ENCODE data around the gene COL6A1.
A peak's percentile ranks its signal among the peaks of the same experiment; 100 is the strongest.
"Not testable (repeated sequence)": the region's sequence is repeated elsewhere in the genome, so short reads cannot be mapped to it uniquely, and the experiment has no call there.

COL6A1 gene

DNA sequence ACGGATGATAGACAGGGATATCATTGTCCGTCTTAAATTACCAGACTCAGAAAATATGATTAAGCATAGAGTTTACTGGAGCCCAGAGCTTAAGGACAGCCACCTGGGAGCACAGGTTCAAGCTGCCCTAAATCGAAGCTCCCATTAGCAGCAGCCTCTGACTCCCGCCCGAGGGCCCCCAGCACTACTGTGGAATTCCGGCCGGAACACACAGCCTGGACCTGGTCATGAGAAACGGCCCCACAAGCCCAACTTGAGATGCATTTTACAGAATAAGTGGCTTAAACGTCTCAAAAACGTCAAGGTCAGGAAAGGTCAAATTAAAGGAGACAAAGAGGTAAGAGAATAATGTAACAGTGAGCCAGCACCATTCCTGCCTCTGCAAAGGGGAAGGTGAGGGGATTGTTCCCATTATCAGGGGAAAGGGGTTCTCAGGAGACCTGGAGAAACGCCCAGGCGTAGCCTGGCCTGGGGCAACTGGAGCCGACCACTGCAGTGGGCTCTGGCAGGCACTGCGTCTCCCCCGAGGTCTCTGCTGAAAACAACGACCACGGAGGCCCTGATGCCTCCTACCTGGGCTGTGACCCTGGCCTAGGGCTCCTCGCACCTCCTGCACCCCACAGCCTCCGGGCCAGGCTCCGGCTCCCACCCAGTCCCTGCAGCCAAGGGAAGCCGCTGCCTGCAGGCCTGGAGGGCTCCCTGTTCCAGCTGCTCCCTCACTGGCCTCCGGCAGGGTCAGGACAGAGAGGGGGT, 11.5 kb upstream of the COL6A1 start:
- DNase-seq = no peak

DNA sequence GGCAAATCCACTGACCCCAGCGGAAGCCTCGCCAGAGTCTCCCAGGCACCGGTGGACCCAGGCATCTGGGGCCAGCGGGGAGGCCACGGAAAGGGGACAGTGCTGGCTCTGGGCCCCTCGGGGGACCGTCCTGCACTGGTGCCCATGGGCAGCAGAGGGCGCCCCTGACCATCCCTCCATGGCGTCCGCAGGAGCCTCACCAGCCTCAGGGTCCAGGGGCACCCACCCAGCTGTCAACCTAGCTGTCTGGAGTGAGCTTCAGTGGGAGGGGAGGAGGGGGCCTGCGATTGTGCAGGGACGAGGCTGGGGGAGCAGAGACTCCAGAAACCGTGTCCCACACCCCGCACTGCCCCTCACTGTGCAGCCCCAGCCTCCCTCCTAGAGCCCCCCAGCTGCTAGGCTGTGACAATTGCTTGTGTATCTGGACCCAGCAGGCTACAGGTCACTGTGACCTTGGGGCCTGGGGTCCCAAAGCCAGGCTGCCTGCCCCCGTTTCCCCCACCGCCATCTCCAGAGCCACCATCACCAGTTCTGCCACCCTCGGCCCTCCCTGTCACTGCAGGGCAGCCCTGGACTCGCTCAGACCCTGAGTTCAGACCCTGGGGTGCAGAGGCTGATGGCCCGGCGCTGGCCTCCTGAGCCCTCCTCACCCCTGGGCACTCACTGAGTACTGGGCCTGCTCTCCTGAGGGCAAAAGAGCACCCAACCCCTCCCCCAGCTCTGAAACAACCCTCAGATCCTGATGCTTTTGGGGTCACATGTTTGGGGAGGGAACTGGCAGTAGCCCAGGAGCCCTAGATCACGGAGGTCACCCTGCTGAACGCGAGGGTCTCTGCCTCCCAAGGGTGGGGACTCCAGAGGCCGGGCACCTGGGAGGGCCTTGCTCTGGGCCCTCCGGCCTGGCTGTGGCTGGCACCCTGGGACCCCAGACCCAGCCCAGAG, 10.6 kb upstream of the COL6A1 start:
- DNase-seq = peak; percentile 55

DNA sequence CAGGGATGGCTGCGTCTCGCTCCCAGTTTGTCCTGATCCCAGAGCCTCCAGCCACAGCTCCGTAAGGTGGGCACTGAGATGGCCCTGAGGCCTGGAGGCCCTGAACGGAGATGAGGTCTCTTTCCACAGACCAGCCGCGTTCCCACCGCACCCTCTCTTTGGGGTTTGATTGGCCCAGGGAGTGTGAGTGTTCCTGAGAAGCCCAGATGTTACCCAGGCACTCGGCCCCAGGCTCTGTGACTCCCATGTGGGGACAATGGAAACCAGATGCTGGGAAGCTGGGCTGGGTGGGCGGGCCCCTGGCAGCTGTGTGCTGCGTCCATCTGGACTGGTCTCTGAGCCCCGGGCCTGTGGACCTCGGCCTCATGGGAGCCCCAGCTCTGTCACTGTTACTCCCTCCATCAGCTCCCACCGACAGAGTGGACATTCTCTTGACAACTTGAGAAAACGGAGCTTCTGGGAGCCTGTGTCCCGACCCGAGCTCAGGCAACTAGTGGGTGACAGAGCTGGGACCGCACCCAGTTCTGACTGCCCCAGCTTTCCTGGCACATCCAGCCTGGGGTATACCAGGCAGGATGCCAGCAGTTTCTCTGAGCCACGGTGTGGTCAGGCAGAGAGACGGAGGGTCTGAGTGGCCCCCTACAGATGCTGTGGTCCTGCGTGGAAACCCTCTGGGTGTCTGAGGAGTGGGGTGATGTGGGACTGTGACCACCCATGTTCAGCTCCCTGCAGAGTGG, 9.8 kb upstream of the COL6A1 start:
- no peak for DNase-seq

DNA sequence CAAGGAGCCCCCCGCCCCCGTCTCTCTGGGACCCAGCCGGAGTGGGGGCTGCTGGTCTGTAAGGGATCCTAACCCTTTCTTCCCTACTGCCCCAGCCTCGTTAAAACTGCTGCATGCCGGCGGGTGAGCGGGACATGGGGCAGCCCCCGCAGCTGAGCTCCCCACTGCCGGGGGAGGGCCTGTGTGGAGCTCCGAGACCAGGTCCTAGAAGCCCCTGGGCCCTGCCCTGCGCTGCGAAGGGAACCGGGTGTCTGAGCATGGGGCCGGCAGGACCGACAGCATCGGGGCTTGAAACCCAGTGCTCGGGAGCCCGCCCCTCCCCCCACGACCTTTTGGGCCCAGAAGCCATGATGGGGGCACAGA, 9.2 kb upstream of the COL6A1 start:
- no peak for DNase-seq

DNA sequence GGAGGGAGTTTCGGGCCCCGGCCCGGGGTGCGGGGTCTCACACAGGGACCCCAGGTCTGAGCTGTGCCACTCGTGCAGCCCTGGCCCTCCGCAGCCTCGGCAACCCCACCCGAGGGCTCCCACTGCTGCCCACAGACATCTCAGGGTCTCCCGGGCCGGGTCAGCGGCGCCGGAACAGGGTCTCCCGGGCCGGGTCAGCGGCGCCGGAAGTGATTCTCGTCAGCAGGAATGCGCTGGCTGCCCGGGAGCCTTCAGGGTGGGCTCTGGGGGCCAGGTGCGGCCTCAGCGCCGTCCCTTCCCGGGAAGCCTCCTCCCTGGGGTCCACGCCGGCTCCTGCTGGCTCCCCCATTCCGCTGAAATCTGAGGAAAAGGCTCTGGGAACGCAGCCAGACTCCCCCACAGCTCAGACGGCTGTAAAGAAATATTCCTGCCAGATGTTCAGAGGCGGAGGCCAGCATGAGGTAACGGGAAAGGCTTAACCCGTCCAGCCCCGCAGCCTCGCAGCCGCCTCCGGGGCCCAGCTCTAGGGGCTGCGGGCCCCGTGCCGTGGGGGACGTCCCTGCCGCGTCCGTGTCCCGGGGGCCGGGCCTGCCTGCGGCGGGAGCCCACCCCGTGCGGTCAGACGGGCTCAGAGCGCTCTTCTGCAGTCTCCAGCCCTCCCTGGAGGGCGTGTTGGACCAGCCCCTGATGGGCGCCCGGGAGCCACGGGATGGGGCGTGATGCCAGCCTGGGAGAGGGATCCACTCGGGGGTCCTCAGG, 8.7 kb upstream of the COL6A1 start:
- DNase-seq = no peak

DNA sequence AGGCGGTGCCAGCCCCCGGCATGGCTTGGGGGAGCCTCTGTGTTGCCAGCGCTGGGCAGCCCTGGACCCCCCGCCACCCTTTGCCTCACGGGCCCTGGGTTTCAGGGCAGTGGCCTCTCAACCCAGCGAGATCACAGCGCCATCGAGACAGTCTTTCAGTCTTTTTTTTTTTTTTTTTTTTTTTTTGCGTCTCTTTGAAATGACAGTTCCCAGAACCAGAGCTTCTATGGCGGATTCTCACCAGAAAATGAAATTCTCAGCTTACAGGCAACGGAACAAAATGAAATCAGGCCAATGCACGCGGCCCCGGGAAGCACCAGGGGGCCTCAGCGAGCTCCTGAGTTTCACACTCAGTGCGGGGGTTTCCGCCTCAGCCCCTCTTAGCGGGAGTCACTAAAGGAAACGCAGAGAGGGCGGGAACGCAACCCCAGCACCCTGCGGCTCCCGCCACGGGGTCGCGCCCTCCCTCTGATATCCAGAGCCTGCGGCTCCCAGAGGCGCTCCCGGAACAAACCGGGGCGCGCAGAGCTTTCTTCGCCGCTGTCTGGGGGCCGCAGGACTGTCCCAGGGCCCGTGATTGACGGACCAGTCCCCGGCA, 8.0 kb upstream of the COL6A1 start:
- DNase-seq = peak; percentile 82

DNA sequence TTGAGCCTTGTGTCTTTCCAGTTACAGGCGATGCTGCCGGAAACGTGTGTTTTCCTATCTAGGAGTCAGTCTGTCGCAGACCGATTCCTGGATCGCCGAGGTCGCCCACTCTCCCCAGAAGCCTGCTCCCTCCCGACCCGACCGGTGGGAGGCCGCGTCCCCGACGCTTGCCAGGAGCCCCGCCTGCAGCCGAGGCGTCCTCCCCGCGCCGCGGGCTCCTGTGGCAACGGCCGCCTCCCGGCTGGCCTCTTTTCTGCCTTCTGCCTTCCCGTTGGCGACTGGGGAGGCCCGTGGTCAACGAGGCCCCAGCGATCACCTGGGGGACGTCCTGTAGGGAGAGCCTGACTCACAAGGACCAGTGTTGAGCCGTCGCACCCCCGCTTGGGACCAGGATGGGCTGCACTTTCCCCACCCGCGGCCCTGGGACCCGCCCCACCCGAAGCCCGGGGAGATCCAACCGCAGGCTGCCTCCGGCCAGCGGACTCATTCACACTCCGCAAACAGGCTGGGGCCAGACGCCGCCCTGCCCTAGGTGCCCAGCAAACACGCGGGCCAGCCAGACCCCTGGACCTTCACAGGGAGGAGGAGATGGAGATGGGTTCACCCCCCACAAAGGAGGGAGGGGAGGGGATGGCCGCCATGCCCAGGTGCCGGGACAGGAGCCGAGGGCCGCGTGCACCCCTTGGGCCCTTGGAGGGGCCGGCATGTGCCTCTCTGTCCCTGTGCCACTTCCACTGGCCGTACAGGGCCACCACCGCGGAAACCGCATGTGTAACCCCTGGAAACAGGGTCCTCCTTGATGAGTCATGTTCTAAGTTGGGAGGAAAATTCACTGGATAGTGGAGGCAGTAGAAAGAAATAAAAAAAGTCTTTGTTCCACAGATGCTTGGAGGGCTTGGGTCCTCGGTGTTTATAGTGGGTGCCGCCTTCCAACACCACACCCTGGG, 7.2 kb upstream of the COL6A1 start:
- peak; percentile 23 for DNase-seq

DNA sequence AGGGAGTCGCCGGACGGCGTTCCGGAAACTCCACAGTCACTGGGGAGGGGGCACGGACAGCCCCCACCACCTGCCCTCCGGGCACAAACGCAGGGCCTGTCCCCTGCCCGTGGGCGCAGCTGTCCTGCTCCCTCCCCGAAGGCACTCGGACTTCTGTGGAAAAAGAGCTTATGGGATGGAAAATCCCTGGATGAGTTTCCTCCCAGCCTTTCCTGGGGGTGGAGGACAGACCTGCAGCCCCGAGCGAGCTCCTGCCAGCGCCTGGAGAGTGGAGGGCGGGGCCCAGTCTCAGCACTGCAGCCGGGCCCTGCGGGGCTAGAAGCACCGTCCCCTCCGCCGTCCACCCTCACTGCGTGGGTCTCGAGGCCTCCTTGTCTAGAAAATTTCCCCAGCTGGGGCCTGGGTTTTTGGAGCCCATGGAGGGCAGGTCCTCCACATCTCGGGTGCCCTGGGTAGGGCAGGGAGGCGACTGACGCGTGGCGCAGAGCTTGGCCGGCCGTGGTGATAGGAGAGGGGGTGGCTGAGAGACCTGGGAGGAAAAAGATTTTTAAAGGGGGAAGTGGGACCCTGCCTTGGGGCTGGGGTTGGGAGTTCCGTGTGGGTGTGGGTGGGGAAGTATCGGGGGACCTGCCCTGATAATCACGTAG, 6.4 kb upstream of the COL6A1 start:
- no peak for DNase-seq

DNA sequence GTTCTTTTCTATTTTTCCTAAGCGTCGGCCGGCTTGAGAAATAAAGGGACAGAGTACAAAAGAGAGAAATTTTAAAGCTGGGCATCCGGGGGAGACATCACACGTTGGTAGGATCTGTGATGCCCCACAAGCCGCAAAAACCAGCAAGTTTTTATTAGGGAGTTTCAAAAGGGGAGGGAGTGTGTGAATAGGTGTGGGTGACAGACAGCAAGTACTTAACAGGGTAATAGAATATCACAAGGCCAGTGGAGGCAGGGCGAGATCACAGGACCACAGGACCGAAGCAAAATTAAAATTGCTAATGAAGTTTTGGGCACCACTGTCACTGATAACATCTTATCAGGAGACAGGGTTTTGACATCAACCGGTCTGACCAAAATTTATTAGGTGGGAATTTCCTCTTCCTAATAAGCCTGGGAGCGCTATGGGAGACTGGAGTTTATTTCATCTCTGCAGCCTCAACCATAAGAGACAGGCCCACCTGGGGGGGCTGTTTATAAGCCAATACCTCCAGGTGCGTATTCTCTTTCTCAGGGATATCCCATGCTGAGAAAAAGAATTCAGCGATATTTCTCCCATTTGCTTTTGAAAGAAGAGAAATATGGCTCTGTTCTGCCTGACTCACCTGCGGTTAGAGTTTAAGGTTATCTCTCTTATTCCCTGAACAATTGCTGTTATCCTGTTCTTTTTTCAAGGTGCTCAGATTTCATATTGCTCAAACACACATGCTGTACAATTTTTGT, 5.7 kb upstream of the COL6A1 start:
- DNase-seq = not testable (repeated sequence)

DNA sequence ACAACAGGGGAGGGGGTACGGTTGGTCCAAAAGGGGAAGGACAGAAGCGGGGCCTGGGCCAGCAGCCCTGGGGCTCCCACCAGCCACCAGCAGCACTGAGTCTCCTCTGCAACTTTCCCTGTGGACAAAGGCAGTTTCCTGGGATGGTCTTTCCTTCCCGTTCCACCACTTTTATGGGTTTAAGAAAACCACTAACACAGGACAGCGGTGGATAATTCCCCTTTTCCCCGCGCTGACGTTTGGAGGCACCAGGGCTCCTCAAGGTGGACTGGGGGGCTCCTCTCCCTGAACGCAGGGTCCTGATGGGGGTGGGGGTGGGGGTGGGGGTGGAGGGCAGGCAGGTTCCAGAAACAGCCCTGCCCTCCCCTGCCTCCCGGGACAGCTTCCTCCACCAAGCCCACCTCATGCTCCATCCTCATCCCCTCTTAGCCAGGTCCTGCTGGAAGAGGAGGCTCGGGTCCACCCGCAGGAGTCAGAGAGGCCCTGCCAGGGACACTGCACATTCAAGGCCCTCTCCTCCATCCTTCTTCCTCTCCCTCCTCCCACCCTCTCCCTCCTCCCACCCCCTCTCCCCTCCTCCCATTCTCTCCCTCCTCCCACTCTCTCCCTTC, 4.8 kb upstream of the COL6A1 start:
- no peak for DNase-seq

DNA sequence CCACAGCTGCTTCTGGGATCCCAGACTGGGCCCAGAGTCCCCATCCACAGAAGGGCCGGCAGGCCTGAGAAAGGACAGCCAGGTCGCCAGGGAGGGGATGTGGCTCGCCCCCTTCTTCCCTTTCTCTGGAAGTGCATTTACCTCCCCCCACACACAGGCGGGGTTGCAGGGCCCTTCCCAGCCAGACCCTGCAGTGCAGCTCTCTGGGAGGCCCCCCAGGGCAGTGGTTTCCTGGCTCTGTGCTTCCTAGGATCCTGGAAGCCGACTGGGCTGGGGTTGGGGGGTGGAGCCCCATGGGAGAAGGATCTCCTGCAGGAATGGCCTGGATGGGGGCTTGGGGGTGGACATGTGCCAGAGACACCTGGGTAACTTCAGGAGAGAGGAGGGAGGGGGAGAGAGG, 4.2 kb upstream of the COL6A1 start:
- DNase-seq = no peak

DNA sequence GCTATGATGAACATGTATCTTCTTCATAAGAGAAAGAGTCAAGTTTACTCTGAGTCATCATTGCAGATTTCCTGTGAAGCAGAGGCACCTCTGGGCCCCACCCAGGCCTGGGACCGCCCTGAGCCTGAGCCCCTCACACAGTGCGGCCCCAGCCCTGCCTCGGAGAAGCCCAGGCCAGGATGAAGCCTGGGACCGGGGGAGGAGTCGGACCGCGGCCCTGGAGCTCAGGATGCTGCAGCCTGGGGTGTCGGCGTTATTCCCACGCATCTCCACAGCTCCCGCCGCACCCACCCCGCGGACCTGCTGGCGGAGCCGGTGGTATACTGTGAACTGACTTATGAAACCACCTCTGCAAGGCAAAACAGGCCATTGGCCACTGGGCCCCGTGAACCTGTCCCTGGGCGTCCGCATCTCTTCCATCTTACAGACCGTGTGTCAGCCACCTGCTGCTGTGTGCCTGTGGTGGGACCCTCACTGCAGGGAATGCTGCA, 2.4 kb upstream of the COL6A1 start:
- DNase-seq = no peak

DNA sequence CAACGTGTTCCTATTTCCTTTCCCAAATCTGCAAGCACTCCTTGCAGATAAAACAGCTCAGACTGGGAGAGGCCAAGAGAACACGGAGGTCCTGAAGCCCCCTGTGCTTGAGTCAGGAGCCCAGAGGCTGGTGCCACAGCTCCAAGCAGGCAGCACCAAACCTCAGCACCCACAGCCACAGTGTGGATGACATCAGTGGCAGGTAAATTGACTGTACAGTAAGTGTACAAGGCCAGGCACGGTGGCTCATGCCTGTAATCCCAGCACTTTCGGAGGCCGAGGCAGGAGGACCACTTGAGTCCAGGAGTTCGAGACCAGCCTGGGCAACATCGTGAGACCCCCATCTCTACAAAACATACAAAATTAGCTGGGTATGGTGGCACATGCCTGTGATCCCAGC, 1.9 kb upstream of the COL6A1 start:
- DNase-seq = no peak

DNA sequence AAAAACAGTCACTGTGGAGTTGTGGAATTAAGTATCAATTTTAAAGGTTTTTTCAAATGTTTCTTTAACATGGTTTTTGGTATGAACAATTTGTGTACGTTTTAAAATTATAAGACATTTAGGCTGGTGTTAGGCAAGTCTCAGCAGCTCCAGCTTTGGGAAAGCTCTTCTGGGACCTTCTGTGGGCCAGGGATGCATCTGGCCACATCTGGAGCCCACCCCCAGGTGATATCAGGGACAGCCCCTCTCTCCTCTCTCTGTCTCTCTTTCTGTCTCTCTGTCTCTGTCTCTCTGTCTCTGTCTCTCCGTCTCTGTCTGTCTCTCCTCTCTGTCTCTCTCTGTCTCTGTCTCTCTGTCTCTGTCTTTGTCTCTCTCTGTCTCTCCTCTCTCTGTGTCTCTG, 1.3 kb upstream of the COL6A1 start:
- no peak for DNase-seq

DNA sequence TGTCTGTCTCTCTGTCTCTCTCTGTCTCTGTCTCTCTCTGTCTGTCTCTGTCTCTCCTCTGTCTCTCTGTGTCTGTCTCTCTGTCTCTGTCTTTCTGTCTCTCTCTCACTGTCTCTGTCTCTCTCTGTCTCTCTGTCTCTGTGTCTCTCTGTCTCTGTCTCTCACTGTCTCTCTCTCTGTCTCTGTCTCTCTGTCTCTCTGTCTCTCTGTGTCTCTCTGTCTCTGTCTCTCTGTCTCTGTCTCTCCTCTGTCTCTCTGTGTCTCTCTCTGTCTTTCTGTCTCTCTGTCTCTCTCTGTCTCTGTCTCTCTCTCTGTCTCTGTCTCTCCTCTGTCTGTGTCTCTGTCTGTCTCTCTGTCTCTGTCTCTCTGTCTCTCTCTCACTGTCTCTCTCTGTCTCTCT, 873 bp upstream of the COL6A1 start:
- DNase-seq = no peak

DNA sequence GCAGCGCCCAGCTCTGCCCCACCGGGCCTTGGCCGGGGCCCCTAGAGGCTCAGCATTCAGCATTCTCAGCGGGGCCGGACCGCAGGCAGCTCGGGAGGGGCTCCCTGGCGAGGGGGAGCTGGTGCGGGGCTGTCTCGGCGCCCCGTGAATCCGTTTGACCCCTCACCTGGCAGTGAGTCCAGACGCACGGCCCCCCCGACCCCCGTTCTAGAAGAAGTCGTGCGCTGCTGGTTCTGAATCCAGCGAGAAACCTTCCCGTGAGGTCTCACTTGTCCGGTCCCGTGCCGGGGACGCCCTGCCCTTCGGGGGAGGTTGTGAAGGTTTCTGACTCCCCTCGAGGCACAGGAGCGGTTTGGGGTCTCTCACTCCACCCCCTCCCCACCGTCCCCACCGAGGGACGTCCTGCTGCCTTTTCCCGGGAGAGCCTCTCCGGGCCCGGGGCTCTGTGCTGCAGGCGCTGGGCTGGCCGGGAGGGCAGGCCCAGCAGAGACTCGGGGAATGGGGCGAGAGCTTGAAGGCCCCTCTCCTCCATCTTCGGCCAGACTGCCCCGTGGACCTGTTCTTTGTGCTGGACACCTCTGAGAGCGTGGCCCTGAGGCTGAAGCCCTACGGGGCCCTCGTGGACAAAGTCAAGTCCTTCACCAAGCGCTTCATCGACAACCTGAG, 655 bp downstream of the COL6A1 start:
- peak; percentile 16 for DNase-seq

DNA sequence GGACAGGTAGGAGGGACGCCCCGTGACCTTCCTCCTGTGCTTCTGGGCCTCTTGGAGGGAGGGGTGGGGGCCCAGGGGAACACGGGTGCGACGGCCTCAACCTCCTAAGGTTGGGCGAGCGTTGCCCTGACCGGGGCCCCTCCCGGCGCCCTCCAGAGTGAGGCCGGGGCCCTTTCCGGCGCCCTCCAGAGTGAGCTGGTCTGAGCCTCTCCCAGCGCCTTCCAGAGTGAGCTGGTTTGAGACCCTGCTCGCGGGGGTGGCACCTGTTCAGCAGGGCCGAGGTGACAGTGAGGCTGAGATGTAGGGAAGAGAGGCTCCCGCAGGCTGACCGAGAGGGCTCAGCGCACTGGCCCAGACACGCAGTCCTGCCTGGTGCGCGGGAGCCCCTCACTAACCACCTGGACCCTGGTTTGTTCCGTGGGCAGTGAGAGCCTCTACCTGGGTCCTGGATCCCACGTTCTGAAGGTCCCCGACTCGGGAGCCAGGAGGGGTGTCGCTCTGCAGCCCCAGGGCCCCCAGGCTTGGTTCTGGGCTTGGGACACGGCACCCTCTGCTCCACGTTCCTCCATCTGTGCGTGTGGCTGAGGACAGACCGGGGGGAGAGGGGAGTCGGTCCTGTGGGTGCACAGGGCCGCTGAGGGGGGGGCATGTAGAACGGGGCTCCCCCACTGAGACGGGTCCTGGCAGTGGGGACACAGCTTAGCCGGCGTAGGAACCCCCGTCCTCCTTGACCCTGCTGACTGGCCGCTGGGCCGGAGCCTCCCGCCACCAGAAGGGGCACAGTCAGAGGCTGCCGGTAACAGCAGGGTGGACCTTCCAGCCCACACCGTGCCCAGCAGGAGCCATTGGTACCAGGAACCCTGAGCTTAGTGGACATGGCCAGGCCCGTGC, 1.4 kb downstream of the COL6A1 start:
- DNase-seq = no peak

DNA sequence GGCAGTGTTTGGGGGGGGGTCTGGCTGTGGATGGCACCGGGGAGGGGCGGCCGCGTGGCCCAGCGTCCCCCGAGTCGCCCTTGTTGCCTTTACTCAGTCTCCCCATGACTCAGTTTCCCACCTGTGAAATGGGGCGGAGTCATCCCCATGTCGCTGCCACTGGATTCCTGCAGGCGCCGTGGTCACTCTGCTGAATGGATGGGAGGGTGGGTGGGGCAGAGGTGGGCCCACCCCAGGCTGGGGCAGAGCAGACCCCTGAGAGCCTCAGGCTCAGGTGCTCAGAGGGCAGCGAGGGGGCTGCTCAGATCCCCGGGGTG, 2.0 kb downstream of the COL6A1 start:
- no peak for DNase-seq

Data from CD4-positive, alpha-beta T cell treated with Interleukin-6 for 4 hours (primary cell).